Duodenal mucosa (tissue), 2 donors: Measurements from ENCODE around the gene CFAP45.

ENCODE experiments used
- H3K27ac ChIP-seq: one replicate; pipeline ENCODE4 v1.7.0; 2013; ENCODE audit warnings: low read depth, low read length
- H3K27me3 ChIP-seq, 2 donors: one replicate each; pipeline ENCODE4 v1.7.0; 2013; ENCODE audit warnings: low read length in 2 of 2, control low read depth in 1 of 2; ENCODE audit not compliant: insufficient read depth in 2 of 2, control insufficient read depth in 1 of 2
- H3K36me3 ChIP-seq, 2 donors: one replicate each; pipeline ENCODE4 v1.7.0; 2013; ENCODE audit warnings: low read length in 2 of 2, control low read depth in 1 of 2; ENCODE audit not compliant: insufficient read depth in 2 of 2, control insufficient read depth in 1 of 2
- H3K4me1 ChIP-seq, 2 donors: one replicate each; pipeline ENCODE4 v1.7.0; 2013; ENCODE audit warnings: low read length in 2 of 2, control low read depth in 1 of 2; ENCODE audit not compliant: insufficient read depth in 2 of 2, control insufficient read depth in 1 of 2
- H3K4me3 ChIP-seq, 2 donors: one replicate each; pipeline ENCODE4 v1.7.0; 2013; ENCODE audit warnings: low read length in 2 of 2, low read depth in 1 of 2
- H3K9ac ChIP-seq, 2 donors: one replicate each; pipeline ENCODE4 v1.7.0; 2013; ENCODE audit warnings: low read length in 2 of 2, low read depth in 1 of 2
- H3K9me3 ChIP-seq, 2 donors: one replicate each; pipeline ENCODE4 v1.7.0; 2013; ENCODE audit warnings: low read length in 2 of 2, control low read depth in 1 of 2; ENCODE audit not compliant: control insufficient read depth in 1 of 2

CFAP45 gene

GRCh38 chr1:159828581-159829272, 71.2 kb downstream of the CFAP45 start:
- no peak overlapping the region for H3K27ac ChIP-seq
- H3K9me3 ChIP-seq: no peaks in the 10 kb centered on the region
- H3K9ac ChIP-seq: no peak overlapping the region
- H3K36me3 ChIP-seq: no peaks in the 10 kb centered on the region
- H3K4me1 ChIP-seq: peaks cover 9 to 10% of the 10 kb centered on the region in 2 donors
- peak overlapping the region; percentile 23 to 33 for H3K4me3 ChIP-seq
- H3K27me3 ChIP-seq: no peaks in the 10 kb centered on the region

- Histone ChIP-seq H3K36me3 (no peaks in the 10 kb centered on the region), H3K9ac (no peak overlapping the region), H3K9me3 (no peaks in the 10 kb centered on the region), H3K4me1 (peaks cover 13 to 16% of the 10 kb centered on the region in 2 donors), H3K27me3 (no peaks in the 10 kb centered on the region), H3K4me3 (peak overlapping the region; percentile 23 to 33), H3K27ac (no peak overlapping the region)
Observed at GRCh38 chr1:159828176-159828575, 71.8 kb downstream of the CFAP45 start.

GRCh38 chr1:159827549-159827948, 72.4 kb downstream of the CFAP45 start:
- Histone ChIP-seq H3K9ac (no peak overlapping the region), H3K27ac (no peak overlapping the region), H3K9me3 (no peaks in the 10 kb centered on the region), H3K27me3 (no peaks in the 10 kb centered on the region), H3K4me1 (peaks cover 13 to 17% of the 10 kb centered on the region in 2 donors), H3K4me3 (peak overlapping the region; percentile 41 to 47), H3K36me3 (no peaks in the 10 kb centered on the region)

GRCh38 chr1:159827102-159827490, 72.9 kb downstream of the CFAP45 start:
- no peak overlapping the region for H3K9ac ChIP-seq
- H3K27ac ChIP-seq: no peak overlapping the region
- peaks cover 13 to 17% of the 10 kb centered on the region in 2 donors for H3K4me1 ChIP-seq
- H3K4me3 ChIP-seq: peak overlapping the region; percentile 41 to 47
- H3K36me3 ChIP-seq: no peaks in the 10 kb centered on the region
- no peaks in the 10 kb centered on the region for H3K27me3 ChIP-seq
- no peaks in the 10 kb centered on the region for H3K9me3 ChIP-seq

- Histone ChIP-seq H3K4me1 (peaks cover 13 to 14% of the 10 kb centered on the region in 2 donors), H3K9ac (no peak within 1 kb of the TSS), H3K27me3 (no peaks in the 10 kb centered on the region), H3K4me3 (peak within 1 kb of the TSS; percentile 41 to 47), H3K27ac (no peak within 1 kb of the TSS), H3K9me3 (no peaks in the 10 kb centered on the region), H3K36me3 (no peaks in the 10 kb centered on the region)
Observed at GRCh38 chr1:159826441-159827101, 73.4 kb downstream of the CFAP45 start, which contains the start of gene SLAMF8. SLAMF8 (plus strand) TSS chr1:159826873; CDS start chr1:159826899, 26 bp downstream.

DNA sequence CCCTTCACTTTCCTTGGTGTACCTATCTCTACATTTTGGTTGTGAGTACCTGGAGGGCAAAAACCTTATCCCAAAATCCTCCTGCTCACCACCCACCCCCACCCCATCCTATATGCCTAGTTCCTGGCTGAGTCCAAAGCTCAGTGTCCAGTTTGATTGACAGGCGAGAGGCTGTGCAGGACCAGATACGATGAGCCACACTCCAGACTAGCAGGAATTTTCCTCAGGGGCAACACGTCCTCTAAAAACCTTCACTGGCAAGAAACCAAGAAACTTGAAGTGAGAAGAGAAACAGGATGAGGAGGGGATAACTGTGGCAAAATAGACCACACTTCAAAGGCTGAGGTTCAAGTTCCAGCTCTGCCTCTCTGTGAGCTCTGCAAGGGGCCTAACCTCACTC, 74.4 kb downstream of the CFAP45 start:
- no peak overlapping the region for H3K27ac ChIP-seq
- no peaks in the 10 kb centered on the region for H3K9me3 ChIP-seq
- H3K27me3 ChIP-seq: no peaks in the 10 kb centered on the region
- peaks cover 10 to 13% of the 10 kb centered on the region in 2 donors for H3K4me1 ChIP-seq
- no peak overlapping the region for H3K4me3 ChIP-seq
- no peaks in the 10 kb centered on the region for H3K36me3 ChIP-seq
- no peak overlapping the region for H3K9ac ChIP-seq

- H3K4me3 ChIP-seq: no peak overlapping the region
- no peak overlapping the region for H3K27ac ChIP-seq
- peaks cover 10 to 13% of the 10 kb centered on the region in 2 donors for H3K4me1 ChIP-seq
- no peaks in the 10 kb centered on the region for H3K9me3 ChIP-seq
- H3K36me3 ChIP-seq: no peaks in the 10 kb centered on the region
- no peak overlapping the region for H3K9ac ChIP-seq
- no peaks in the 10 kb centered on the region for H3K27me3 ChIP-seq
Observed at GRCh38 chr1:159823406-159823805, 76.6 kb downstream of the CFAP45 start.
